Measurements from ENCODE around the gene STEAP4.
"Not testable (repeated sequence)": the region's sequence is repeated elsewhere in the genome, so short reads cannot be mapped to it uniquely, and the experiment has no call there.

The STEAP4 gene

DNA sequence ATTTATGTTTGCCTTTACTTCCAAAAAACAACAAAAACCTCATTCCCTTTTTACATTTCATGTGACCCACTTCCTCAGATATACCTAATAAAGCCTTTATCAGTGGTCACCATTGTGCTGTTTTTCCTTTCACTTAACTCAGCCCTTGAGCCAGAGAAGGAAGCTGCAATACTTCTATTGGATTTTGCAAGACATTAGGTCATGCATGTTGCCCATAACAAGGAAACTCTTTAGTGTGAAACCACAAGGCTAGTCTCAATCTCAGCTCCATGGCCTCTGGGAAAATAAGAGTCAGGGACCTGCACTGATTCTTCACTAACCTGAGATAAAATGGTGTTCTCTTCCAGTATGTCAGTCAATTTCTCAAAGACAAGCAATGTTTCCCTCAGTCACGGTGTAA, 27.8 kb downstream of the STEAP4 start:
- H3K27ac ChIP-seq: no peak overlapping the region
- in situ Hi-C loops (cut with HindIII; ENCODE audit: low pct_ligation_motif_present, low sequenced_read_pairs): no loop called here
- H3K4me3 ChIP-seq (ENCODE audit: low read depth, low read length): no peak overlapping the region
- no peak for DNase-seq
- TF ChIP-seq, protein P1, sequence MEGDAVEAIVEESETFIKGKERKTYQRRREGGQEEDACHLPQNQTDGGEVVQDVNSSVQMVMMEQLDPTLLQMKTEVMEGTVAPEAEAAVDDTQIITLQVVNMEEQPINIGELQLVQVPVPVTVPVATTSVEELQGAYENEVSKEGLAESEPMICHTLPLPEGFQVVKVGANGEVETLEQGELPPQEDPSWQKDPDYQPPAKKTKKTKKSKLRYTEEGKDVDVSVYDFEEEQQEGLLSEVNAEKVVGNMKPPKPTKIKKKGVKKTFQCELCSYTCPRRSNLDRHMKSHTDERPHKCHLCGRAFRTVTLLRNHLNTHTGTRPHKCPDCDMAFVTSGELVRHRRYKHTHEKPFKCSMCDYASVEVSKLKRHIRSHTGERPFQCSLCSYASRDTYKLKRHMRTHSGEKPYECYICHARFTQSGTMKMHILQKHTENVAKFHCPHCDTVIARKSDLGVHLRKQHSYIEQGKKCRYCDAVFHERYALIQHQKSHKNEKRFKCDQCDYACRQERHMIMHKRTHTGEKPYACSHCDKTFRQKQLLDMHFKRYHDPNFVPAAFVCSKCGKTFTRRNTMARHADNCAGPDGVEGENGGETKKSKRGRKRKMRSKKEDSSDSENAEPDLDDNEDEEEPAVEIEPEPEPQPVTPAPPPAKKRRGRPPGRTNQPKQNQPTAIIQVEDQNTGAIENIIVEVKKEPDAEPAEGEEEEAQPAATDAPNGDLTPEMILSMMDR (IDR thresholded peaks at IDR 0.05; ENCODE audit: low read depth, low read length, missing control alignments): no peak
- H3K27me3 ChIP-seq (replicated peaks): no peaks in the 10 kb centered on the region
- H3K36me3 ChIP-seq (replicated peaks): no peaks in the 10 kb centered on the region

DNA sequence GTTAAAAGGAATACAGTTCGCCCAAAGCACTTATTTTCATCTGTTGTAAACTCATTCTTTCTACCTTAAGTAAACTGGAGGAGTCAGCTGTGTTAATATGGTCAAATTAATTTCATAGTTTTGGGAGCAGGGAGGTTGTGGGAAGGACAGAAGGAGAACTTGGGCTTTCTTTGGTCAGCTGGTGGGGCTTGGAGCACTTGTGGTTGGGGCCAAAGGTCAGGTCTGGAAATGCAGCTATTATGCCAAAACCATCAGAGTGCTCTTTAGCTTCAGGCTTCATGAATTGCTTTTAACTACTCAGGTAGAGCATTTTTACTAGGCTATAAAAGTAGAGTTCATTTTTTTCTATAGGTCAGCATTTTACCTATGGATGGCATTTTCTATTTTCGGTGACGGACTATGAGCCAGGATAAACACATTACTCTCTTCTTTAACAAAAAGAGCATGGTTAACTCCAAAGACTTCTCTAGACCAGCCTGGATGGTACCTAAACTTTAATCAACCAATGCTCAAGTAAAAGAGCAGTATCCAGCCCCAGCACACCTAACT, 30.0 kb downstream of the STEAP4 start:
- TF ChIP-seq, protein P1 (IDR thresholded peaks at IDR 0.05; ENCODE audit: low read depth, low read length, missing control alignments): no peak
- Histone ChIP-seq H3K4me3 (ENCODE audit: low read depth, low read length) (no peak overlapping the region), H3K27ac (no peak overlapping the region), H3K27me3 (replicated peaks) (no peaks in the 10 kb centered on the region), H3K36me3 (replicated peaks) (no peaks in the 10 kb centered on the region)
- in situ Hi-C loops (cut with HindIII; ENCODE audit: low pct_ligation_motif_present, low sequenced_read_pairs): no loop called here
- DNase-seq: no peak

DNA sequence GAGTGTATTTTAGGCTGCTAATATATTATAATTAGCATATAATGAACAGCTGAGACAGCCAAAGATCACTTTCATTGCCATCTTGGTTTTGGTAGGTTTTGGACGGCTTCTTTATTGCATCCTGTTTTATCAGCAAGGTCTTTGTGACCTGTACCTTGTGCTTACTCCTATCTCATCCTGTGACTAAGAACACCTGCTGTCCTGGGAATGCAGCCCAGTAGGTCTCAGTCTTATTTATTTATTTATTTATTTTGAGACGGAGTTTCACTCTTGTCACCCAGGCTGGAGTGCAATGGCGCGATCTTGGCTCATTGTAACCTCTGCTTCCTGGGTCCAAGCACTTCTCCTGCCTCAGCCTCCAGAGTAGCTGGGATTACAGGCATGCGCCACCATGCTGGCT, 31.8 kb downstream of the STEAP4 start:
- DNase-seq; H3K36me3 ChIP-seq (replicated peaks); in situ Hi-C loops (cut with HindIII; ENCODE audit: low pct_ligation_motif_present, low sequenced_read_pairs); H3K27me3 ChIP-seq (replicated peaks); H3K4me3 ChIP-seq (ENCODE audit: low read depth, low read length); H3K27ac ChIP-seq: not testable (repeated sequence)

DNA sequence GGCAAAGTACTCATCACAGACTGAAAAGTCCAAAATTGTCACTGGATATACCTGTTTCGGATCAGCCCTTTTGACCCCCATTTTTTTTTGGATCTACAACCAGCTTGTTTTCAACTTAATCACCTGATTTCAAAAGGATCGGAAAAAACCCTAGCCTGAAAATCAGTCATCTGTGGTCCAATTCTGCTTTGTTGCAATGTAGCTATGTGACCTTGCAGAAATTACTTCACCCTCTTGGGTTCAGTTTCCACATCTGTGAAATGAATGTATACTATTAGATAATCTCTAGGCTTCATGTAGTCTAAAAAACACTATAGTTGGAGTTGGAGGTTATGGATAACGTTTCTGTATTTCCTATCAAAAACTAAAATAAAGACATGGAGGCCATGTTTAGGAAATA, 37.1 kb downstream of the STEAP4 start:
- TF ChIP-seq, protein P1 (IDR thresholded peaks at IDR 0.05; ENCODE audit: low read depth, low read length, missing control alignments): no peak
- no peaks in the 10 kb centered on the region for H3K27me3 ChIP-seq (replicated peaks)
- no peak overlapping the region for H3K4me3 ChIP-seq (ENCODE audit: low read depth, low read length)
- H3K27ac ChIP-seq: no peak overlapping the region
- DNase-seq: no peak
- in situ Hi-C loops (cut with HindIII; ENCODE audit: low pct_ligation_motif_present, low sequenced_read_pairs): no loop called here
- H3K36me3 ChIP-seq (replicated peaks): no peaks in the 10 kb centered on the region

DNA sequence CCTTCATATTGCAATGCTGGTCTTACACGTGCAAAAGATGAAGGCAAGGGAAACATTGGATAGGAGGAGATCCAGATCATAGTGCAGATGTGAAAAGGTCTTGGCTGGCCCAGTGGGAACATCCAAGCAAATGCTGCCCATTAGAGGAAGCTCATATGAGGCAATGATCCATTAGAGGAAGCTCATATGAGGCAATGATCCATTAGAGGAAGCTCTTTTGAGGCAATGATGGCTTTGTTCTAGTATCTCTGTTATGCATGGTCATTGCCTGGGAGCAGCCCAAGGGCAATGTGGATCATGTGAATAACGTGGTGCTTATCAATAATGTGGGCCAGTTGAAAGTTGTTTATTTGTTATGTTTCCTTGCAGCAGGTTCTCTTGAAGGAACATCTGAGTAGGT, 37.8 kb downstream of the STEAP4 start:
- in situ Hi-C loops (cut with HindIII; ENCODE audit: low pct_ligation_motif_present, low sequenced_read_pairs): no loop called here
- H3K27me3 ChIP-seq (replicated peaks): no peaks in the 10 kb centered on the region
- TF ChIP-seq, protein P1 (IDR thresholded peaks at IDR 0.05; ENCODE audit: low read depth, low read length, missing control alignments): no peak
- H3K4me3 ChIP-seq (ENCODE audit: low read depth, low read length): no peak overlapping the region
- no peaks in the 10 kb centered on the region for H3K36me3 ChIP-seq (replicated peaks)
- no peak overlapping the region for H3K27ac ChIP-seq
- no peak for DNase-seq

DNA sequence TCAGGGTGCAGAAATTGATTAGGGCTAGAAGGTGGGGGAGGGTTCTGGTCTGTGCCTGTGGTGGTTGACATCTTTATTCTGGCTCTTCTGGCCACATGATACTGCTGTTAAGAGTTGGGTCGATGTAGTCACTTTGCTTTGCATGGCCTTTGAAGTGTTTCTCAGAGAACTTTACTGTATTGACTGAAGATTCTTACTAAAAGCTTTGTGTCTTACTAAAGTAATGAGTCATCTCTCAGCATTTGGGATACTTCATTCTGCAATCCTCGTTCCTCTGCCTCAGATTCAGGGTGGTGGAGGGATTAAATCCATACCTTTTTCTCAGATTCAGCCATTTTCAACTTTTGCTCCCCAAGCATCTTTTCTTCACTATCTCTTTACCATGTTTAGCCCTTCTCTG, 38.6 kb downstream of the STEAP4 start:
- in situ Hi-C loops (cut with HindIII; ENCODE audit: low pct_ligation_motif_present, low sequenced_read_pairs): no loop called here
- no peak for DNase-seq
- H3K27me3 ChIP-seq (replicated peaks): no peaks in the 10 kb centered on the region
- no peaks in the 10 kb centered on the region for H3K36me3 ChIP-seq (replicated peaks)
- no peak overlapping the region for H3K4me3 ChIP-seq (ENCODE audit: low read depth, low read length)
- no peak overlapping the region for H3K27ac ChIP-seq
- TF ChIP-seq, protein P1 (IDR thresholded peaks at IDR 0.05; ENCODE audit: low read depth, low read length, missing control alignments): no peak

Data from brain microvascular endothelial cell (primary cell).